Measurements from ENCODE around the gene THYN1. TPM values are rescaled to one million over a fixed set of nuclear protein-coding genes. Genes with fewer than 3 reads are reported as not detected.
"Not testable (repeated sequence)": the region's sequence is repeated elsewhere in the genome, so short reads cannot be mapped to it uniquely, and the experiment has no call there.

THYN1 gene
- total and polyA plus RNA-seq, 2 donors (not counting 3 experiments of a cell fraction or from before 2014, with no cell fraction given), result 35.7 to 38.0 TPM

- Histone ChIP-seq H3K27ac (ENCODE audit: insufficient read depth, low read depth, low read length) (no peak overlapping the region), H3K9ac (replicated peaks; ENCODE audit: extremely low read depth, insufficient read depth, low read length) (no peak overlapping the region), H2AFZ (ENCODE audit: low read depth, low read length) (no peak overlapping the region), H3K9me3 (replicated peaks; ENCODE audit: control insufficient read depth, insufficient read depth, low read length) (no peaks in the 10 kb centered on the region), H3K27me3 (ENCODE audit: control insufficient read depth in 2 of 2, insufficient read depth in 2 of 2, low read length in 2 of 2) (peaks cover 17 to 20% of the 10 kb centered on the region in 2 experiments), H4K20me1 (replicated peaks; ENCODE audit: control insufficient read depth, extremely low read depth, insufficient read depth, low read length) (no peaks in the 10 kb centered on the region), H3K4me2 (ENCODE audit: insufficient read depth, low read length) (no peak overlapping the region), H3K4me1 (ENCODE audit: control insufficient read depth, extremely low read depth, insufficient read depth, low read length) (no peaks in the 10 kb centered on the region), H3K79me2 (ENCODE audit: control insufficient read depth, insufficient read depth, low read length) (no peaks in the 10 kb centered on the region), H3K9me1 (replicated peaks; ENCODE audit: control insufficient read depth, extremely low read depth, insufficient read depth, low read length) (no peaks in the 10 kb centered on the region), H3K4me3 (replicated peaks in 1 of 3; ENCODE audit: insufficient read depth in 1 of 3, low read depth in 1 of 3, low read length in 3 of 3) (no peak overlapping the region), H3K36me3 (ENCODE audit: control insufficient read depth in 2 of 2, extremely low read depth in 1 of 2, insufficient read depth in 2 of 2, low read length in 2 of 2) (no peaks in the 10 kb centered on the region)
- ChIA-PET POLR2A (no interaction called here), CTCF (interaction anchor here (0.9 kb wide), 1 partner anchor 9 kb away, joined by 4 read pairs; no protein-coding TSS in a partner anchor)
- dilution Hi-C loops (cut with MboI; ENCODE audit: extremely low pct_ligation_motif_present, low sequenced_read_pairs), result no loop called here
- no TSS peak for BruUV-seq (replicated peaks)
- TF ChIP-seq JUN (IDR thresholded peaks at IDR 0.05; ENCODE audit: borderline replicate concordance, insufficient read depth, insufficient read length, low read depth), result no peak
- TF ChIP-seq POLR2AphosphoS5 (IDR thresholded peaks at IDR 0.05; ENCODE audit: insufficient read depth, low read depth, low read length), result no peak
- no peak for TF ChIP-seq CTCF (IDR thresholded peaks at IDR 0.05; ENCODE audit: extremely low read depth in 1 of 2, insufficient read depth in 1 of 2, low read depth in 1 of 2, low read length in 2 of 2)
- no peak for TF ChIP-seq EZH2 (IDR thresholded peaks at IDR 0.05; ENCODE audit: borderline replicate concordance, low read depth, low read length, severe bottlenecking)
- no peak for TF ChIP-seq POLR2A (IDR thresholded peaks at IDR 0.05; ENCODE audit: low read depth, low read length)
- DNase-seq (ENCODE audit: low read depth, low spot score) (no peak), FAIRE-seq (no peak)
- intact Hi-C loops (cut with micrococcal nuclease), result no loop called here
Measured at GRCh38 chr11:134282121-134283045, 29.2 kb upstream of the THYN1 start.

- POLR2A ChIA-PET; CTCF ChIA-PET; DNase-seq (ENCODE audit: low read depth, low spot score); H2AFZ ChIP-seq (ENCODE audit: low read depth, low read length); H4K20me1 ChIP-seq (replicated peaks; ENCODE audit: control insufficient read depth, extremely low read depth, insufficient read depth, low read length); H3K4me1 ChIP-seq (ENCODE audit: control insufficient read depth, extremely low read depth, insufficient read depth, low read length); H3K9ac ChIP-seq (replicated peaks; ENCODE audit: extremely low read depth, insufficient read depth, low read length); H3K9me3 ChIP-seq (replicated peaks; ENCODE audit: control insufficient read depth, insufficient read depth, low read length); H3K4me3 ChIP-seq (replicated peaks in 1 of 3; ENCODE audit: insufficient read depth in 1 of 3, low read depth in 1 of 3, low read length in 3 of 3); H3K27ac ChIP-seq (ENCODE audit: insufficient read depth, low read depth, low read length); FAIRE-seq; H3K36me3 ChIP-seq (ENCODE audit: control insufficient read depth in 2 of 2, extremely low read depth in 1 of 2, insufficient read depth in 2 of 2, low read length in 2 of 2); H3K79me2 ChIP-seq (ENCODE audit: control insufficient read depth, insufficient read depth, low read length); dilution Hi-C loops (cut with MboI; ENCODE audit: extremely low pct_ligation_motif_present, low sequenced_read_pairs); H3K9me1 ChIP-seq (replicated peaks; ENCODE audit: control insufficient read depth, extremely low read depth, insufficient read depth, low read length); BruUV-seq (replicated peaks); H3K4me2 ChIP-seq (ENCODE audit: insufficient read depth, low read length): not testable (repeated sequence)
- intact Hi-C loops (cut with micrococcal nuclease), result loop anchor here (1.0 kb wide), 1 partner anchor 63 kb away; no protein-coding TSS in a partner anchor
- H3K27me3 ChIP-seq (ENCODE audit: control insufficient read depth in 2 of 2, insufficient read depth in 2 of 2, low read length in 2 of 2), result peaks cover 22 to 28% of the 10 kb centered on the region in 2 experiments
Measured at GRCh38 chr11:134281635-134282034, 28.5 kb upstream of the THYN1 start.

Data from endothelial cell of umbilical vein (primary cell).